SK-N-SH treated with all-trans-retinoic acid at 6 μM for 48 hours (cell line): ENCODE measurements around the gene KRT7.
A peak's percentile ranks its signal among the peaks of the same experiment; 100 is the strongest.
"Not testable (repeated sequence)": the region's sequence is repeated elsewhere in the genome, so short reads cannot be mapped to it uniquely, and the experiment has no call there.

Experiments
- ATAC-seq: fragments of 200-7000 bp; cut with Tn5 transposase; 3 replicates; pipeline ENCODE4 v1.9.1; 2020; ENCODE audit warnings: mild to moderate bottlenecking, moderate library complexity
- ARNTL ChIP-seq: fragments of 450-650 bp; formaldehyde crosslinking; IDR thresholded peaks from 2 replicates; pipeline ENCODE4 v1.5.0; 2020; ENCODE audit warnings: low read depth, mild to moderate bottlenecking, moderate library complexity, borderline replicate concordance
- BACH2 ChIP-seq: fragments of 250-450 bp; sonication (Bioruptor Pico); IDR thresholded peaks from 2 replicates; pipeline ENCODE4 v1.9.0; 2021; ENCODE audit warnings: mild to moderate bottlenecking, borderline replicate concordance
- CSDC2 ChIP-seq: fragments of 250-450 bp; sonication (Bioruptor Pico); IDR thresholded peaks from 2 replicates; pipeline ENCODE4 v1.5.0; 2020; ENCODE audit warnings: mild to moderate bottlenecking, moderate library complexity
- CSRNP3 ChIP-seq: fragments of 250-450 bp; sonication (Bioruptor Pico); IDR thresholded peaks from 2 replicates; pipeline ENCODE4 v1.5.1; 2021; ENCODE audit warnings: mild to moderate bottlenecking, moderate library complexity
- GLIS3 ChIP-seq: fragments of 250-450 bp; sonication (Bioruptor Pico); IDR thresholded peaks from 2 replicates; pipeline ENCODE4 v1.5.0; 2020; ENCODE audit warnings: mild to moderate bottlenecking, moderate library complexity
- ISL1 ChIP-seq: fragments of 250-450 bp; sonication (Bioruptor Pico); IDR thresholded peaks from 2 replicates; pipeline ENCODE4 v2.1.2; 2022; ENCODE audit warnings: mild to moderate bottlenecking, moderate library complexity
- OSR1 ChIP-seq: fragments of 250-450 bp; sonication (Bioruptor Pico); IDR thresholded peaks from 2 replicates; pipeline ENCODE4 v1.8.0; 2022; ENCODE audit warnings: moderate library complexity, mild to moderate bottlenecking, inconsistent platforms
- PPARA ChIP-seq: fragments of 250-450 bp; sonication (Bioruptor Pico); IDR thresholded peaks from 2 replicates; pipeline ENCODE4 v1.5.0; 2020; ENCODE audit warnings: mild to moderate bottlenecking, borderline replicate concordance
- RARB ChIP-seq: fragments of 250-450 bp; sonication (Bioruptor Pico); IDR thresholded peaks from 2 replicates; pipeline ENCODE4 v1.8.0; 2021; ENCODE audit warnings: mild to moderate bottlenecking, moderate library complexity
- SNAI2 ChIP-seq: fragments of 250-450 bp; sonication (Bioruptor Pico); IDR thresholded peaks from 2 replicates; pipeline ENCODE4 v1.5.0; 2020; ENCODE audit warnings: mild to moderate bottlenecking, moderate library complexity
- TCF4 ChIP-seq: fragments of 250-450 bp; sonication (Bioruptor Pico); IDR thresholded peaks from 2 replicates; pipeline ENCODE4 v1.8.0; 2021; ENCODE audit warnings: mild to moderate bottlenecking, moderate library complexity, borderline replicate concordance
- ZC3H10 ChIP-seq: fragments of 250-450 bp; sonication (Bioruptor Pico); IDR thresholded peaks from 2 replicates; pipeline ENCODE4 v1.5.1; 2021; ENCODE audit warnings: mild to moderate bottlenecking, moderate library complexity
- ZFP3 ChIP-seq: fragments of 250-450 bp; sonication (Bioruptor Pico); IDR thresholded peaks from 2 replicates; pipeline ENCODE4 v1.5.0; 2020; ENCODE audit warnings: mild to moderate bottlenecking, moderate library complexity
- ZFP30 ChIP-seq: fragments of 450-650 bp; formaldehyde crosslinking; IDR thresholded peaks from 2 replicates; pipeline ENCODE4 v1.5.0; 2022; ENCODE audit warnings: mild to moderate bottlenecking, moderate library complexity
- ZNF565 ChIP-seq: fragments of 450-650 bp; formaldehyde crosslinking; conservative IDR thresholded peaks from 2 replicates; pipeline ENCODE4 v1.5.0; 2020; ENCODE audit warnings: low read depth, mild to moderate bottlenecking, moderate library complexity
- ZNF70 ChIP-seq: fragments of 450-650 bp; formaldehyde crosslinking; IDR thresholded peaks from 2 replicates; pipeline ENCODE4 v1.5.0; 2020; ENCODE audit warnings: mild to moderate bottlenecking, moderate library complexity
- ZNF8 ChIP-seq: fragments of 450-650 bp; formaldehyde crosslinking; IDR thresholded peaks from 2 replicates; pipeline ENCODE4 v1.5.0; 2020; ENCODE audit warnings: mild to moderate bottlenecking, moderate library complexity
- TF ChIP-seq, protein P1 (sequence below): fragments of 250-450 bp; sonication (Bioruptor Pico); IDR thresholded peaks from 2 replicates; pipeline ENCODE4 v1.8.0; 2021; ENCODE audit warnings: low read depth, mild to moderate bottlenecking, moderate library complexity, borderline replicate concordance
- TF ChIP-seq, protein P2 (sequence below): fragments of 250-450 bp; sonication (Bioruptor Pico); IDR thresholded peaks from 2 replicates; pipeline ENCODE4 v1.5.1; 2020; ENCODE audit warnings: low read depth, mild to moderate bottlenecking, moderate library complexity
- TF ChIP-seq, protein P3 (sequence below): fragments of 250-450 bp; sonication (Bioruptor Pico); IDR thresholded peaks from 2 replicates; pipeline ENCODE4 v1.5.0; 2020; ENCODE audit warnings: mild to moderate bottlenecking, moderate library complexity

Gene KRT7

DNA sequence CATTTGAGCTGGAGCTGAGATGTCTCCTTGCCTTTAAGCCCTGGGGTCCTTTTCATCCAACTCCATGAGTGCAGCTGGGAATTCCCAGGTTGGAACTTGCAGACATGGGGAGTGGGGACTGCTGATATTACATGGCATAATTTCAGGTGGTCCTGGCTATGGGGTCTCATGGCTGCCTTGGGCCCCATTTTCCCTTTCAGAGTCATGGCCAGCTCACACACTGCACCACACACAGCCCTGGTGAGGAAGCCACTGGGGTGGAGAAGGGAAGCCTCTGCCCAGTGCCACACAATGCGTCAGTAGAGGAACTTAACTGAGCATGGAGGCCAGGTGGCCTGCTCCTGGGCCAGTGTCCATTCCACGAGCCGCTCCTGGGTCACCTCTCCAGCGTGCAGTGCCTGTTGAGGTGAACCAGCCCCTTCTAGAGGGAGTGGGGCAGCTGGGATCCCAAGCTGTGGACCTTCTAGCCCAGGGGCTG is 24.1 kb downstream of the KRT7 start:
- ATAC-seq, result no peak
- TF ChIP-seq CSDC2 (CRISPR knock-in tag), result no peak
- TF ChIP-seq ZFP3 (CRISPR knock-in tag), result no peak
- TF ChIP-seq GLIS3, result no peak
- no peak for TF ChIP-seq ZFP30 (CRISPR knock-in tag)
- TF ChIP-seq ZNF70 (CRISPR knock-in tag), result no peak
- TF ChIP-seq SNAI2 (CRISPR knock-in tag), result no peak
- TF ChIP-seq ZNF565 (CRISPR knock-in tag), result no peak
- TF ChIP-seq, protein P1, sequence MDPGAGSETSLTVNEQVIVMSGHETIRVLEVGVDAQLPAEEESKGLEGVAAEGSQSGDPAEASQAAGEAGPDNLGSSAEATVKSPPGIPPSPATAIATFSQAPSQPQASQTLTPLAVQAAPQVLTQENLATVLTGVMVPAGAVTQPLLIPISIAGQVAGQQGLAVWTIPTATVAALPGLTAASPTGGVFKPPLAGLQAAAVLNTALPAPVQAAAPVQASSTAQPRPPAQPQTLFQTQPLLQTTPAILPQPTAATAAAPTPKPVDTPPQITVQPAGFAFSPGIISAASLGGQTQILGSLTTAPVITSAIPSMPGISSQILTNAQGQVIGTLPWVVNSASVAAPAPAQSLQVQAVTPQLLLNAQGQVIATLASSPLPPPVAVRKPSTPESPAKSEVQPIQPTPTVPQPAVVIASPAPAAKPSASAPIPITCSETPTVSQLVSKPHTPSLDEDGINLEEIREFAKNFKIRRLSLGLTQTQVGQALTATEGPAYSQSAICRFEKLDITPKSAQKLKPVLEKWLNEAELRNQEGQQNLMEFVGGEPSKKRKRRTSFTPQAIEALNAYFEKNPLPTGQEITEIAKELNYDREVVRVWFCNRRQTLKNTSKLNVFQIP, result no peak
- no peak for TF ChIP-seq ZNF8

GRCh38 chr12:52257922-52258321 is 24.9 kb downstream of the KRT7 start:
- not testable (repeated sequence) for ATAC-seq

DNA sequence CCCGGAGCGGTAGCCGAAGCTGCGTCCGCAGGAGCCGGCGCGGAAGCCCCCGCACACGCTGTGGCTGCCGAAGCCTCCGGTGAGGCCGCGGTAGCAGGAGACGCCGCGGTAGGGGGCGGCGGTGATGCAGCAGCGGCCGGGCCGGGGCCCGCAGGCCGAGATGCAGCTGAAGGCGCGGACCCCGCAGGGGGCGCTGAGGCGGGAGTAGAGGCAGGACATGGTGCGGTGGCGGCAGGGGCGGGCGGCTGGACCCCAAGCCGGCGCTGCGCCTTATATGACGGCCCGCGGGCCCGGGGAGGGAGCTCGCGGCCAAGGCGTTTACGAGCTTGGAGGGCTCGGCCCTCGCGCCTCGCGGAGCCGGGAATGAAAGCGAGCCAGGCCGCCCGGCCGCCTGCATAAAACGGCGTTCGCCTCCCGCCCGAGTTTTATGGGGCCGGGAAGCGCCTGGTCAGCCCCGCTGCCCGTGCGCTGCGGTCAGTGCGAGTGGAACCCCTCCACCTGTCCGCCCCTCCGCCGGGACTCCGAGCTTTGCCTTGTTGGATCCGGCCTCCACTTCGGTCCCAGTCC is 25.4 kb downstream of the KRT7 start:
- no peak for TF ChIP-seq SNAI2 (CRISPR knock-in tag)
- TF ChIP-seq TCF4 (CRISPR knock-in tag), result no peak
- no peak for TF ChIP-seq ISL1 (CRISPR knock-in tag)
- TF ChIP-seq BACH2, result no peak
- no peak for TF ChIP-seq CSDC2 (CRISPR knock-in tag)
- TF ChIP-seq CSRNP3, result no peak
- TF ChIP-seq PPARA (CRISPR knock-in tag), result no peak
- no peak for TF ChIP-seq OSR1 (CRISPR knock-in tag)
- TF ChIP-seq, protein P2, sequence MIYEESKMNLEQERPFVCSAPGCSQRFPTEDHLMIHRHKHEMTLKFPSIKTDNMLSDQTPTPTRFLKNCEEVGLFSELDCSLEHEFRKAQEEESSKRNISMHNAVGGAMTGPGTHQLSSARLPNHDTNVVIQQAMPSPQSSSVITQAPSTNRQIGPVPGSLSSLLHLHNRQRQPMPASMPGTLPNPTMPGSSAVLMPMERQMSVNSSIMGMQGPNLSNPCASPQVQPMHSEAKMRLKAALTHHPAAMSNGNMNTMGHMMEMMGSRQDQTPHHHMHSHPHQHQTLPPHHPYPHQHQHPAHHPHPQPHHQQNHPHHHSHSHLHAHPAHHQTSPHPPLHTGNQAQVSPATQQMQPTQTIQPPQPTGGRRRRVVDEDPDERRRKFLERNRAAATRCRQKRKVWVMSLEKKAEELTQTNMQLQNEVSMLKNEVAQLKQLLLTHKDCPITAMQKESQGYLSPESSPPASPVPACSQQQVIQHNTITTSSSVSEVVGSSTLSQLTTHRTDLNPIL (CRISPR knock-in tag), result no peak
- TF ChIP-seq ZNF8, result no peak
- TF ChIP-seq, protein P3, sequence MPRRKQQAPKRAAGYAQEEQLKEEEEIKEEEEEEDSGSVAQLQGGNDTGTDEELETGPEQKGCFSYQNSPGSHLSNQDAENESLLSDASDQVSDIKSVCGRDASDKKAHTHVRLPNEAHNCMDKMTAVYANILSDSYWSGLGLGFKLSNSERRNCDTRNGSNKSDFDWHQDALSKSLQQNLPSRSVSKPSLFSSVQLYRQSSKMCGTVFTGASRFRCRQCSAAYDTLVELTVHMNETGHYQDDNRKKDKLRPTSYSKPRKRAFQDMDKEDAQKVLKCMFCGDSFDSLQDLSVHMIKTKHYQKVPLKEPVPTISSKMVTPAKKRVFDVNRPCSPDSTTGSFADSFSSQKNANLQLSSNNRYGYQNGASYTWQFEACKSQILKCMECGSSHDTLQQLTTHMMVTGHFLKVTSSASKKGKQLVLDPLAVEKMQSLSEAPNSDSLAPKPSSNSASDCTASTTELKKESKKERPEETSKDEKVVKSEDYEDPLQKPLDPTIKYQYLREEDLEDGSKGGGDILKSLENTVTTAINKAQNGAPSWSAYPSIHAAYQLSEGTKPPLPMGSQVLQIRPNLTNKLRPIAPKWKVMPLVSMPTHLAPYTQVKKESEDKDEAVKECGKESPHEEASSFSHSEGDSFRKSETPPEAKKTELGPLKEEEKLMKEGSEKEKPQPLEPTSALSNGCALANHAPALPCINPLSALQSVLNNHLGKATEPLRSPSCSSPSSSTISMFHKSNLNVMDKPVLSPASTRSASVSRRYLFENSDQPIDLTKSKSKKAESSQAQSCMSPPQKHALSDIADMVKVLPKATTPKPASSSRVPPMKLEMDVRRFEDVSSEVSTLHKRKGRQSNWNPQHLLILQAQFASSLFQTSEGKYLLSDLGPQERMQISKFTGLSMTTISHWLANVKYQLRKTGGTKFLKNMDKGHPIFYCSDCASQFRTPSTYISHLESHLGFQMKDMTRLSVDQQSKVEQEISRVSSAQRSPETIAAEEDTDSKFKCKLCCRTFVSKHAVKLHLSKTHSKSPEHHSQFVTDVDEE, result no peak
- no peak for TF ChIP-seq RARB (CRISPR knock-in tag)
- TF ChIP-seq, all 23 proteins: peak for 0
- ATAC-seq, result peak; percentile 48

- ATAC-seq, result peak; percentile 61
- TF ChIP-seq ZFP3 (CRISPR knock-in tag), result no peak
Observed at GRCh38 chr12:52259657-52260243, 26.7 kb downstream of the KRT7 start.

GRCh38 chr12:52260361-52261207 is 27.5 kb downstream of the KRT7 start:
- ATAC-seq, result no peak
- TF ChIP-seq ZNF70 (CRISPR knock-in tag) (no peak), SNAI2 (CRISPR knock-in tag) (no peak), ZC3H10 (CRISPR knock-in tag) (no peak), ISL1 (CRISPR knock-in tag) (no peak), GLIS3 (no peak), TCF4 (CRISPR knock-in tag) (no peak), ARNTL (CRISPR knock-in tag) (no peak), ZNF8 (no peak), ZFP3 (CRISPR knock-in tag) (no peak)
- TF ChIP-seq, protein P3, result no peak
- TF ChIP-seq, protein P1, result no peak
